ENCODE data around the gene OR10A5.
"Not testable (repeated sequence)": the region's sequence is repeated elsewhere in the genome, so short reads cannot be mapped to it uniquely, and the experiment has no call there.

The OR10A5 gene, protein sequence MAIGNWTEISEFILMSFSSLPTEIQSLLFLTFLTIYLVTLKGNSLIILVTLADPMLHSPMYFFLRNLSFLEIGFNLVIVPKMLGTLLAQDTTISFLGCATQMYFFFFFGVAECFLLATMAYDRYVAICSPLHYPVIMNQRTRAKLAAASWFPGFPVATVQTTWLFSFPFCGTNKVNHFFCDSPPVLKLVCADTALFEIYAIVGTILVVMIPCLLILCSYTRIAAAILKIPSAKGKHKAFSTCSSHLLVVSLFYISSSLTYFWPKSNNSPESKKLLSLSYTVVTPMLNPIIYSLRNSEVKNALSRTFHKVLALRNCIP

DNA sequence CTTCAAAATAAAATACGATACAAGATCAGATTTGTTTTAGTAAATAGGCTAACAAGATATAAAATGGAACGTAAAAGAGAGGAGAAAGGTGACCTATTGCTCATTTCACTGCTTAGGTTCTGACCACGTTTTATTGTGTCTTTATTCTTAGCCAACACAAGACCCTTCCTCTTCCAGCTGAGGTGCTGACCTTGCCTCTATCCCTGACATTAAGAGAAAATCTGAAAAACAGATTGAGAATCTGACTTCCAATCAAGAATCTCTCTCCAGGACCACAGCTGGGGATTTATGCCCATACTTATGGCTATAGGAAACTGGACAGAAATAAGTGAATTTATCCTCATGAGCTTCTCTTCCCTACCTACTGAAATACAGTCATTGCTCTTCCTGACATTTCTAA lies at the start of gene OR10A5:
Gene OR10A5 (plus strand): TSS at position 301 of the 400 bp plus-strand sequence. CDS start 0 bp downstream, at position 301.
- DNase-seq (ENCODE audit: low read depth) = no peak

- DNase-seq (ENCODE audit: low read depth) = peak; percentile 0
Measured at GRCh38 chr11:6799402-6799801, 46.1 kb upstream of the OR10A5 start, which contains the start of gene OR6A2. Gene OR6A2, minus strand, starts transcription at chr11:6799689. Its CDS starts 3,981 bp downstream, at chr11:6795708.

GRCh38 chr11:6801075-6801474 lies 44.4 kb upstream of the OR10A5 start:
- DNase-seq (ENCODE audit: low read depth) = not testable (repeated sequence)

- DNase-seq (ENCODE audit: low read depth) = peak; percentile 7
Measured at GRCh38 chr11:6812390-6813005, 33.0 kb upstream of the OR10A5 start.

- no peak for DNase-seq (ENCODE audit: low read depth)
Measured at GRCh38 chr11:6813656-6814055, 31.8 kb upstream of the OR10A5 start.

DNA sequence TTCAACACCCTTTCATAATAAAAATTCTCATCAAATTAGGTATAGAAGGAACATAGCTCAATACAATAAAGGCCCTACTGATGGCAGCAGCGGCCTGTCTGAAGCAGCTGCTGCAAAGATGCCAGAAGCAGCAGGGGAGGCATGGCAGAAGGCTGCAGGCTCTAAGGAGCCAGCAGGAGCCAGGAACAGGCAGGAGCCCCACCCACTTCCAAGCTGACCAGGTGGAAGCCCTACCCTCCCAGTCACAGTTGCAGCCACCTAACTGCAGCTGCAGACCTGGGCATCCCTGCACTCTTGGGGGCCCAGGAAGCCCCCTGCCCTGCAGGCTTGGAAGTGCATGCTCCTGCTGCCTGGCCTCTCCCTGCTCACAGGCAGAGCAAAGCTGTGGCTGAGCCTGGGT lies 27.8 kb upstream of the OR10A5 start:
- DNase-seq (ENCODE audit: low read depth) = no peak

DNA sequence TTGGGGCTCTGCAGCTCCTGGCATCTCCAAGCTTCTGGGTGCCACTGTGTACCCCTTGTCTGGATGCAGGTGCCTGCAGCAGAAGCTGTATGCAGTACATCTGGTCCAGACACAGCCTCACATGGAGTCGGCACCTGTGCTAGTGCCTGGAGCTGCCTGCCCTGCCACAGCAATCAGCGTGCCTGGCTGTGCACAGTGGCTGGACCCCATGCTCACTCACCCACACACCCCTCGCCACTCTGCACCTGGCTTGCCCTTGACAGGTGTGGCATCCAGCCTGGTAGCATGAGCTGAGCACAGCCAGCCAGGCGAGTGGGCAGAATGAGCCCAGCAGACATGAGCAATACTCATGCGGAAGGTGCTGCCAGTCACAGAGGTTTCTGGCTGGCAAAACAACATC lies 26.5 kb upstream of the OR10A5 start:
- no peak for DNase-seq (ENCODE audit: low read depth)

- DNase-seq (ENCODE audit: low read depth) = no peak
Measured at GRCh38 chr11:6824136-6824823, 21.2 kb upstream of the OR10A5 start.

- DNase-seq (ENCODE audit: low read depth) = no peak
Measured at GRCh38 chr11:6825231-6825744, 20.2 kb upstream of the OR10A5 start.

DNA sequence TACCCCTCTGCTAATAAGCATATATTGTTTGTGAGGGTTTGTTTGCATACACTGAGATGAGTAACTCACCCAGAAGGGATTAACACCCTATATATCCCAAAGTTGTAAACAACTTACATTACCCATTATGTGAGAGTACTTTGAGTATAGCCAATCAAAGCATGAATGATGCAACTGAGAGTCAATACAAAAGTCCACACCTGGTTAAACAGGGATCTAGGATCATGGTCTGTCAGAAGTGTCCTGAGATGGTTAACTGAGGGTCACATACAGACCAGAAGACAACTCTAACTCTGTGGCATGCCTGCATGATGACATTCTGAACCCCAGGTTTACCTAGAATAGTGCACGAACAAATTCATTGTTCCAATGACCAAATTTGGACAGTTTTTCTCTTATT lies 17.4 kb upstream of the OR10A5 start:
- no peak for DNase-seq (ENCODE audit: low read depth)

- DNase-seq (ENCODE audit: low read depth) = no peak
Measured at GRCh38 chr11:6833356-6833755, 12.1 kb upstream of the OR10A5 start.

GRCh38 chr11:6834021-6834420 lies 11.5 kb upstream of the OR10A5 start:
- DNase-seq (ENCODE audit: low read depth) = no peak

DNA sequence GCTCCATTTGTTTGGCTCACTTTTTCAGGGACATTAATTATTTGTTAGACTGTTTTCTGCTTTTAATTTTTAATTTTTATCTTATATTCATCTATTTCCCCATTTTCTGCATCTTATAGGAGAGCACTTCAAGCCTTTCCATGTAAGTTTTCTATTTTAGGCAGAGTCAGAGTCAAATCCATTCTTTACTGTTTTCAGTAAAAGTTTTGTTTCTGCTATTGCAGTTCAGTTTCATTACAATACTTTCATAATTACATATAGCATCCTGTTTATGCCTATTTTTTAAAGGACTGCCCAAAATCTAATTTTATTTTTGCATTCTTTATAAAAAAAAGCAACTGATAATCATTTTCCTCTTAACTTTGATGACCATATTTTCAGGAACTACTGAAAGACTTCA lies 3.8 kb upstream of the OR10A5 start:
- no peak for DNase-seq (ENCODE audit: low read depth)

- no peak for DNase-seq (ENCODE audit: low read depth)
Measured at GRCh38 chr11:6843670-6844069, 1.8 kb upstream of the OR10A5 start.

DNA sequence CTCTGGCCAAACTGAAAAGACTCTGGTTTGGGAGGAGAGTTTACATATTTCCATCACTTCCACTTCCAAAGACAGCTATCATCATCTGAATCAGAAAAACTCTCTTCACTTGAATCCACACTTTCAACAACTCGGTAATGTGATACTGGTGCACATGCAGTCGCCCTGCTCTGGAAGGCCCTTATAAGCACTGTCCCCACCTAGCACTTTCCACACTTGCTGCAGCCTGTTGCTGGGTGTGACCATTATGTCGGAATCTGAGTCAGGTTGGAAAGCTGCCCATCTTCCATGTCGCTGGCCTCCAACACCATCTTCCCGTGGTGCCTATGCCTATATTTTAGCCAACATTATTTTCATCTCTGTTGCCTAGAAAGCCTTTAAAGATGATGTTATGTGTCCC lies 1.1 kb upstream of the OR10A5 start:
- no peak for DNase-seq (ENCODE audit: low read depth)

- no peak for DNase-seq (ENCODE audit: low read depth)
Measured at GRCh38 chr11:6850526-6850925, 5.0 kb downstream of the OR10A5 start.

DNA sequence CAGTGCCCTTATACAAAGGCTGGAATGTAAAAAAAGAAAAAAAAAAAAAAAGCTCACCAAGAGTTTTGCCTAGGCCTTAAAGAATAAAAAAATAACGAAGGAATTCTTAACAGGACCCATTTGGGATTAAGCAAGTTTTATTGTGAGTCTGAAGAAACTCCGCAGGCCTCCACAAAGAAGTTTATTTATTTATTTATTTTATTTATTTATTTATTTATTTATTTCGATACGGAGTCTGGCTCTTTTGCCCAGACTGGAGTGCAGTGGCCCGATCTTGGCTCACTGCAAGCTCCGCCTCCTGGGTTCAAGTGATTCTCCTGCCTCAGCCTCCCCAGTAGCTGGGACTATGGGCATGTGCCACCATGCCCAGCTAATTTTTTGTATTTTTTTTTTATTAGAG lies 9.3 kb downstream of the OR10A5 start:
- DNase-seq (ENCODE audit: low read depth) = not testable (repeated sequence)

- DNase-seq (ENCODE audit: low read depth) = no peak
Measured at GRCh38 chr11:6855971-6856541, 10.6 kb downstream of the OR10A5 start.

GRCh38 chr11:6856871-6857270 lies 11.4 kb downstream of the OR10A5 start:
- no peak for DNase-seq (ENCODE audit: low read depth)

DNA sequence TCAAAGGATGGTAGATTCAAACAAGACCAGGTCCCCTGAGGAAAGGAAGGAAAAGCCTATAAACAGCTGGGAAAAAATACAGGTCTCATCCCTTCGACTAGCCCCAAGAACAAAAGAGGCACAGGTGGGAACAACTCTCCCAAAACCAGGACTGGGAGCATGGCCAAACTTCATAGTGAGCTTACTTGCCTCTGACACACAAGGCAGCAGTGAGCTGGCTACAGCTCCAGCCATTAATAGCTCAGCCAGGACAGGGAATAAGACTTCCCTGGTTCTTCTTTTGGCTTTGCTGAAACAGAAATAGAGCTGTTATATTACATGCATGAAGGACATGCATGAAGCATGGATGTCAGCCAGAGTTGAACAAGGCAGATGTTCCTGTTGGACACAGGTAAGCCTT lies 17.5 kb downstream of the OR10A5 start, which contains the start of gene OR10A2:
Gene OR10A2 (plus strand): TSS at position 97 of the 400 bp plus-strand sequence. CDS start 6,698 bp downstream, outside the sequence.
- no peak for DNase-seq (ENCODE audit: low read depth)

- DNase-seq (ENCODE audit: low read depth) = peak; percentile 22
Measured at GRCh38 chr11:6864438-6864837, 19.0 kb downstream of the OR10A5 start.

DNA sequence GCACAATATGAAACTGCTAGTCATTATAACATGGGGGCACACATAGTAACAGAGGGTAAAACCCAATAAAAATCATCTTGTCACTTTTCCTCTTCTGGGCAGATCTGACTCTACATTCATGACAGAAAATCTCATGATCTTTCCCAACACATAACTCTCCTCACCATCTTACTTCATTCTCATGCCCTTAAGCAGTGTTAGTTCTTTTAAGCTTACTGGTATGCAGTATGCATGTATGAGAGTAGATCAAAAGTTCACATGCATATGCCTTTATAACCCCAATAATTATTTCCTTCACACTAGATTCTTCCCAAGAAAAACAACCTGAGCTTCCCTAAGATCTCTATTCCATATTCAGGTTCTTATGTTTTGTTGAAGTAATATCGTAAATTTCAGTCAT lies 25.8 kb downstream of the OR10A5 start:
- no peak for DNase-seq (ENCODE audit: low read depth)

Measured in stromal cell of bone marrow (primary cell).